ENCODE results near the gene TRIM17.

- TF ChIP-seq CTCF (IDR thresholded peaks at IDR 0.05; ENCODE audit: low read depth, low read length) (no peak), EZH2phosphoT487 (IDR thresholded peaks at IDR 0.05; ENCODE audit: low read depth) (no peak)
Observed at GRCh38 chr1:228415221-228415620, 1.4 kb downstream of the TRIM17 start.
